HG02938 (cell line): ENCODE data around the gene MAPK14.

Experiments
- ATAC-seq: cut with Tn5 transposase; IDR thresholded peaks from one replicate; pipeline ENCODE4 v1.9.1; 2021; ENCODE audit warnings: mild to moderate bottlenecking, moderate library complexity; ENCODE audit not compliant: unreplicated experiment

The MAPK14 gene

DNA sequence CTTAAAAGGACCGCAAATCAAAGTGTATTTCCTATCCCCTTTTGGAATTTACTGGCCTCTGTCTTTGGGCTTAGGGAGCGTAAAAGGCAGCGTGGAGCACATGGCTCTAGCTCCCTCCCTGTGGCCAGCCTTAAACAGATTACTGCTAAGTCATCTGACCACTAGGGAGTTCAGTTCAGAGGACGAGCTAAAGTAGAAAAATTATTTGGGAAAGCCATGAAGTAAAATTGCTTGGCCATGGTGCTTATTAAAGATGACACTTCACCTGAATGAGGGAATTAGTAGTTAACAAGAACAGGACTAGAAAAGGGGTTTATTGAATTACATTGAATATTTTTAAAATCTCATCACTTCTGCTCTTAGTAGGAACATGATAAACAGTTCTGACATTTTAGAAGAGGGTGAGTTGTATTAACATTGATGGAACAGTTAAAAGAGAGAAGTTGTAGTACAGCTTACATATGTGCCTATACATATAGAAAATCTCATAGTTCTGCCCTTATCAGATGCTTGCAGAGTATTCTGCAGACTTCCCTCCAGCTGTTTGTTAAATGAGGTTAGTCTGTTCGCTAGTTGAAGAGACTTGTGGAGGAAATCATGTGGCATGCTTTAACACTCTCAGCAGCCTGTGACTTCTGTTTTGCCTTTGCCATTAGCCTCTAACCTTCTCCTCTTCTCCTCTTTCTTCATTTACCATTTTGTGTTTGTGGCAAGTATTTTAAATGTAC lies 71.5 kb downstream of the MAPK14 start:
- no peak for ATAC-seq

DNA sequence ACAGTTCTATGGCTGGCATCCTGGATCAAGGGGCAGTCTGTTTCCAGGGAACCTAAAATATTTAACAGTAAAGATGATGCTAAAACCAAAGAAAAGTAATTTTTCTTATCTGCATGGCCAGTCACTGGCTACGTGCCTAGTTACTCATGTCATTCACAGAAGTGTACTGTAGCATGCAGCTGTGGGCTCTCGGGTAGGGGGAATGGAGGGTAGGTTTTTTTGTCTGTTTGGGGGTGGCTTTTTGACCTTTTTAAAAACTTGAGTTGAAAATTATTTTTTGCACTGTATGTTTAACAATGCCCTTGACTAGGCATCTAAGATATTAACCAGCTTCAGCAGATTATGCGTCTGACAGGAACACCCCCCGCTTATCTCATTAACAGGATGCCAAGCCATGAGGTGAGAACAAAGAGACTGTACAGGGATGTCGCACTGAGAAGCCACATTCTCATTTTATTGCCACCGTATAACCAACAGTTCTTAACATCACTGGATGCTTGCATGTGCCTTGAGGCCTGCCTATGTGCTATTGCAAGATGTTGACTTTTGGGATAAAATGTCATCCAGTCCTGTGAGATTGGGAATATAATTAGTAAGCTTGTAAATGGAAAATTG lies 72.4 kb downstream of the MAPK14 start:
- no peak for ATAC-seq

DNA sequence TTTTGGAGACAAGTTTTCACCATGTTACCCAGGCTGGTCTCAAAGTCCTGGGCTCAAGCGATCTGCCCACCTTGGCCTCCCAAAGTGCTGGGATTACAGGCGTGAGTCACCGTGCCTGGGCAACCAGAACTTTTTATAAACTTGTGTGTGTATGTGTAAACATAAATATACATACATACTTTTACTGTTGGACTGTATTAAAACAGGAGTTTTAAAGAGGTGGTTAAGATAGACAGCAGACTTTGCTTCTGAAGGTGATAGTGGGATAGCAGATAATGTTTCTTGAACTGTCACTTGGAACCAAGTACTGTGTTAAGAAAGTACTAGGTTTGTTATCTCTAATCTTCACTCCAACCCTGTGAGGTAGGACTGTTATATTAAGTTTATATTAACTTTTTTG lies 74.1 kb downstream of the MAPK14 start:
- ATAC-seq = no peak

DNA sequence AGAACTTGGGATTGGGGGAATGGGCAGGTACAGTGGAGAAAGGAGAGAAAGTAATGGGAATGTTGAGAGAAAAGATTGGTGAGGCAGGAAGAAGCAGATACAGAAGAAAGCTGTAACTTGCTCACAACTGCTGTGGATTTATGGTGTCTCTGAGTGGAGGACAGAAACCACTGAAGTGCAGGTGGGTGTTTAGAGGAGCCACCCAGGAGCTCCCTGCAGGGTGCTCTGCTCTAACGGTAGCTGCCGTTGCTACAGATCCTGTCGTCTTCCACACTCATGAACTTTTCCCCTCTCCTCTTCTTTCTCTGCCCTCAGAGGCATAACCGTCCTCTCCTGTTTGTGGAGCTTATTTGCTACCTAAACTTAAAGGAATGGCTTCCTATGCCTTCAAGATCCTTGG lies 75.2 kb downstream of the MAPK14 start:
- ATAC-seq = no peak

- ATAC-seq = no peak
These were observed 77.2 kb downstream of the MAPK14 start for GRCh38 chr6:36104836-36105235.

- ATAC-seq = no peak
These were observed 81.5 kb downstream of the MAPK14 start for GRCh38 chr6:36109092-36109491.

- ATAC-seq = no peak
These were observed 82.4 kb downstream of the MAPK14 start for GRCh38 chr6:36110050-36110449.

- no peak for ATAC-seq
These were observed 83.3 kb downstream of the MAPK14 start for GRCh38 chr6:36110863-36111262.

GRCh38 chr6:36111526-36111925 lies 83.9 kb downstream of the MAPK14 start:
- no peak for ATAC-seq

DNA sequence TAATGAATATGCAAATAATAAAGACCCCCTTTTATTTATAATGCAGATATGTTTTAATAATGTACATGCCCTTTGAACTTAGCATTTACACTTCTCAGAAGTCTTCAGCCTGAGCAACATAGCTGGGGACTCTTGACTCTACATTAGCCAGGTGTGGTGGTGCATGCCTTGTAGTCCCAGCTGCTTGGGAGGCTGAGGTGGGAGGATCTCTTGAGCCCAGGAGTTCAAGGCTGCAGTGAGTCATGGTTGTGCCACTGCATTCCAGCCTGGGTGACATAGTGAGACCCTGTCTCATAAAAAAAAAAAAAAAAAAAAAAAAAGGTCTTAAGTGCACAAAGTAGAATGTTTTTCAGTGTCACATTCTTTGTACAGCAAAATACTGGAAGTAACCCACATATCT lies 85.4 kb downstream of the MAPK14 start:
- no peak for ATAC-seq

DNA sequence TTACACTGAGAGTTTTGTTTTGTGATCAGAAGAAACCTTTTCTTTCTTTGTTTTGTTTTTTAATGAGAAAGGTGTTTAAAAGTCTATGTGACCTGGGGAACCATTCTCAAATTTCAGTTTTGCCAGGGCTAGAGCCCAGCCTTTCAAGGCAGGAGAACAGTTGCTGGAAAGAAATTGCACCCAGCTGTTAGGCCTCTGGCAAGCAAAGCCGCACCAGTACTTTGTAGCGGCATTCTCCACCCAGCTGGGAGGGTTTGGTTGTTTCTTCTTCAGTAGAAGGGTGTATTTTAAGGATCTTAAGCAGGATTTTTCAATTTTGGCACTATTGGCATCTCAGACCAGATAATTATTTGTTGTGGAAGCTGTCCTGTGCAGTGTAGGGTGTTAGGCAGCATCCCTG lies 86.1 kb downstream of the MAPK14 start:
- no peak for ATAC-seq

DNA sequence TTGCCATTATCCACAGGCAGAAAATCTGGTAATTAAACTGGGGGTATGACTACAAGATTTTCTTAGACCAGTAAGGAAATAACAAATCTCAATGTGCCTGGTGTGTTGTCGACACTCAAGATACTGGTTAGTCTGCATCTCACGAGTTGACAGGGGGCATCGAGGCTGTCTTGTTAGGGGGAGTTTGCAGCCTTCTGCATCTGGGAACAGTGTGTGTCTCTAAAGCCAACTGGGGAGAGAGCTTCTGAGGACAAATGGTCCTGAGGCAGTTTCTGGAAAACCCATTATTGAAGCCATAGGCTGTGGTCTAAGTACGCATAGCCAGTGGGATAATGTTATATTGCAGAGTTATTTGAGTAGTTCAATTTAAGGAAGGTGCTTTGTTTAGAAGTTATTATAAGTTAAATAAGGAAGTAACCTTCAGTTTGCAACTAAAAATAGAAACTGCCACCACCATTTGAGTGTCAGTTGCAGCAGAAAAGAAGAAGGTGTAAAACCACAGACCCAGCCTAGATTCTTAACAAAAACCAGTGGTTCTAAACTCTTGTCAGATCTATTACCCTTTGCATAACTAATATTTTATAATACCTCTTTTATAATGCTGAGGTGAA lies 87.3 kb downstream of the MAPK14 start:
- no peak for ATAC-seq

- no peak for ATAC-seq
These were observed 87.8 kb downstream of the MAPK14 start for GRCh38 chr6:36115412-36115811.

DNA sequence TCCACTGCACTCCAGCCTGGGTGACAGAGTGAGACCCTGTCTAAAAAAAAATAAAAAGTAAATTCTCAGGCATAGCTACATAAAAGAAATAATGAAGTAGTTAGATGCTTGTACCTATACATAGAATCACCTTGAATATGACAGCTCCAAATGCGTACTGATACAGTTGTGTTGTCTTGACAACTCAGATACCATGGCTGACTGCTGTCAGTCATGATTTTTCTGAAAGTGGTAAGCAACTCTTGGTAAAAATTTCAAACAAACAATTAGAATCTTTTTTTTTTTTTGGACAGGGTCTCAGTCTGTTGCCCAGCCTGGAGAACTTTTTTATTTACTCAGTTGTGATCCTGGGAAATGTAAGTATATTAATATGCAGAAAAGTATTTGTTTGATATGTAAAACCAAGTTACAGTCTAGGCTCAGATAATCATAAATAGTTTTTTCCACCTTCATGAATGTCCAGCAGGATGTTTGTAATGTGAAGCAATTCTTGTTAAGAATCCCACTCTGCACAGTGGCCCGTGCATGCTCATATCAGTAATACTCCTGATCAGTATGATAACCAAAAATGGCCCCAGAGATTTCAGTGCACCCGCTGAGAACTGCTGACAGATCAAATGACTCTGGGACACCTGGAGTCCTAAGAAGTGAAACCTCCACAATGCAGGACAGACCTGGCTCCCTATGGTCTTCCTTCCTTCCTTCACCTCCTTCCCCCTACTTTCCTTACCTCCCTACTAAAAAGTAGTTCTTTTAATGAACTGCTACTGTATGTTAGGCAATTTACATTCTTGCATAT lies 88.7 kb downstream of the MAPK14 start:
- no peak for ATAC-seq

DNA sequence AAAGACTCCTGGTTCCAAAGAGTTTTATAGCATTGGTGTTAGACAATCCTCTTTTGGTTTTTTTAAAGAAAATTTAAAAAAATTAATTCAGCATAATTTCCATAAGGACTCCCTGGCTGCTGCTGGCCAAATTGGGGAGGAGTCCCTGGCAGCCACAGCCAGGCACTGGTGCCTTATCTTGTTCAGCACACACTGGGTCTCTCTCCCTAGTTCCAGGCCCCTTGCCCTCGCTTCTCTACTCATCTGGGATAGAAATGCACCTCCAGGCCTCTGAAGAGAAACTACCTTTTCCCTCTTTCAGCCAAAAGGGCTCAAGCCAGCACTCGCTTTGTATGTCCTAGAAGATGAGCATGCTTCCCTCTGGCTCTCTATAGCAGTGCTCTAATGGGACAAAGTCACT lies 89.3 kb downstream of the MAPK14 start:
- ATAC-seq = no peak

GRCh38 chr6:36117658-36118549 lies 90.3 kb downstream of the MAPK14 start:
- ATAC-seq = no peak

DNA sequence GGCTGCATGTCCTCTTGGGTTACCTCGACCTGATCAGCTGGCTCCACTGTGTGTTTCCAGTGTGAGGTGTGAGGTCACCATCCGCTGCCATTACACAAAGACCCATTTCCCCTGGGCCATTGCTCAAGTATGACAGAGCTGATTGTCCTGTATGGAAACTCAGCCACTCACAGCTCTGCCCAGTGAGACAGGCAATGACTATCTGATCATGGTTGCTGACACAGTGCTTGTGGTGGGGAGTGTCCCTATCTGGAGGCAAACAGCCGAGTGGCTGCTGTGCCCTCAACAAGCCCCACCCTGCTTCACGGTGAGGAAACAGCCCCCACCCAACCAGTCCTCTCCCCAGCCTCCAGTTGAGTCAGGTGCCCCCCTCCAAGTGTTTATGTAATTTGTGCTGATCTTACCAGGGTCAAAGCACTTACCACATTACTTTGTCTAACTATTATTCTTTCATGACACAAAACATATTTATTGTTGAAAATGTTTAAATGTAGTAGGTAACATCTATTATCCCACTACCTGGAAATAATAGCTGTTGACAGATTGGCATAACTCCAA lies 91.0 kb downstream of the MAPK14 start:
- no peak for ATAC-seq

DNA sequence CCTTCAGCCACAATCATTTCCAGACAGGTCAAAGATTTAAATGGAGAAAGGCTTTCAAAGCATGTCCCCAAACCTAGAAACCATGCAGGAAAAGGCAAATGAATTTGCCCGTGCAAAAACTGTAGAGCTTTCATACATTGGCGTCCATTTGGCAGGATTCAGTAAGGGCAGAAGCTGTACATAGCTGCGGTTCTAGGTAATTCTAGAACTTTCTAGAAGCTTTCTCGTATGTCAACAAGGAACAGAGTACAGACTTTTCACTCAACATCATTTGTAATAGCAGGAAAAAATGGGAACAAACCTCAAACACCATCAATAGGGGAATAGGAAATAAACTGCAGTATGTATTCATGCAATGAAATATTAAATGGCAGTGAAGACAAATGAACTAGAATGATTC lies 91.6 kb downstream of the MAPK14 start:
- ATAC-seq = no peak

DNA sequence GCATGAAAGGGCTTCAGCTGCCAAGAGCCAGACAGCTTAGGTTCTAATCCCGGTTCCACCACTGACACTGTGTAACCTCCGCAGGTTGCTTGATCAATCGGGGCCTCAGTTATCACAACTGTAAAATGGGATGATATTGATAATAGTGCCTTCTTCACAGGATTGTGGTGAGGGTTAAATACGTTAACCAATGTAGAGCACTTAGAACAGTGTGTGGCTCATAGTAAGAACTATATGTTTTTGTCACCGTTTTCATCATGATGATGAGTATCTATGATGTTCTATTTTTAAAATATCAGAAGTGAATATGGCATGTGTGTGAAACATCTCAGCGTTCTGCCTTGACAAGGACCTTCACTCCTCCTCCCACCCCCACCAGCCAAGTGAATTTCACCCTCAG lies 92.4 kb downstream of the MAPK14 start:
- no peak for ATAC-seq

DNA sequence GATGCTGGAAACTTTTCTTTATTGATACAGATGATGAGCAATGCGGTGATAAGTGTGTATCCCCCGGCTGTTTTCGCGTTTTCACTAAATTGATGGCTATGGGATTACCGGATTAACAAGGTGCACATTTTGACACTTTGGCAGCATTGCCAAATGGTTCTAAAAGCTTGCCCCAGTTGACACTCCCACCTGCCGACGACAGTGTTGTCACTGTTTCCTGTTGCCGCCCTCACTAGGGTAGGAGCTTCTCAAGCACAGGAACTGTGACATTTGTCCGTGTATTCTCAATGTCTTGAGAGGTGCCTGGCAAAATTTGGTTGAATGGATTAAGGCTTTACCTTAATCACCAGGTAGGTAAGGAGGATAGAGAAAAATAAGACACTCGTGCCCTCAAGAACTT lies 92.9 kb downstream of the MAPK14 start:
- no peak for ATAC-seq
